Measurements from ENCODE around the gene TRIO.

TRIO gene

DNA sequence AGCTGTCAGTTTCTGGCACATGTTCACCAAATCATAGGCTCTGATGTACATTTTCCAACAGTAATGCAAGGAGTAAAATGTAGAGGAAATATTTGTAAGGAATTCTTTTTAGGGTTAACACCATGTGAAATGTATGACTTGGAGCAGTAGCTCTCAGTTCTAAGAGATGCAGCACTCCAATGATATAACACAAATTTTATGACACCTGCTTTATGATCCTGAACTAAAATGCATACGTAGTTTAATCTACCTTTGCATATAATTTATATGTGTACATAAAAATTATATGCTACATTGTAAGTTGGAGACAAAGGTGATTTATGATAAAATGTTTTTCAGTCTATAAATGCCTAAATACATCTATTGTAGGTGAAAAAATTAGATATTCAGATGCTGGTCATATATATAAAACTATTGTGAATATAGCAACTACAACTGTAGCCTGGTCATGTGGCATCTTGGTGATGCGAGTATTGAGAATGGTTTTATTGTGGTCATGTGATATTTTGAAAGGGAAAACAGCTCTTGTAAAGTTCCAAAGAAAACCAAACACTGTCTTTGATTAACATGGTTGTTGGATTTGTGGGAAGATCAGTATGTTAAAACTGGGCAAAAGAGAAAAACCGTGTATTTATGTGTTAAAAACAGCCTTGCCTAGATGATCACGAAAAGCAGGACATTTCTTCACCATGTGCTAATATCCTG lies 171.0 kb downstream of the TRIO start:
- in situ Hi-C loops (cut with HindIII; ENCODE audit: low pct_unique_long_range_greater_than_20kb, low sequenced_read_pairs): no loop called here
- DNase-seq (ENCODE audit: low read depth in 1 of 2, low spot score in 1 of 2): no peak
- TF ChIP-seq JUND (IDR thresholded peaks at IDR 0.05; ENCODE audit: low read depth): no peak

- DNase-seq (ENCODE audit: low read depth in 1 of 2, low spot score in 1 of 2): no peak
- in situ Hi-C loops (cut with HindIII; ENCODE audit: low pct_unique_long_range_greater_than_20kb, low sequenced_read_pairs): no loop called here
- no peak for TF ChIP-seq JUND (IDR thresholded peaks at IDR 0.05; ENCODE audit: low read depth)
These were observed 173.3 kb downstream of the TRIO start for GRCh38 chr5:14316471-14316870.

DNA sequence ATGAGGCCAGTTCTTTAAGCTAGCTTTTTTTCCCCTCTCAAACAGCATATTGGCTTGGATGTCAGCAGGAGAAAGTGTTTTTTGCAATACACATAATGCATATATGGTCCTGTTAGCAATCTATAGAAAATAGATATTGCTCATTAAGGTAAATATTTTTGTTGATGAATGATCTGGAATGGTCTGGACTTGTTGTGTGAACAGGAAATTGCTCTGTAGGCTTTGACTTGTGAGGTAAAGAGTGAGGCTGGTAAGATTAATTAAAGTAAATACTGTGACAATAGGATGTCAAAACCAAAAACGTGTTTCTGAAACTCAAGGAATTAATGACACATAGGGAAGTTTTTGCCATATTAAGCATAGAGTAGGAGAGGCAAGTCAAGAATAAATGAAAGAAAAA lies 176.0 kb downstream of the TRIO start:
- in situ Hi-C loops (cut with HindIII; ENCODE audit: low pct_unique_long_range_greater_than_20kb, low sequenced_read_pairs): no loop called here
- no peak for DNase-seq (ENCODE audit: low read depth in 1 of 2, low spot score in 1 of 2)
- TF ChIP-seq JUND (IDR thresholded peaks at IDR 0.05; ENCODE audit: low read depth): no peak

DNA sequence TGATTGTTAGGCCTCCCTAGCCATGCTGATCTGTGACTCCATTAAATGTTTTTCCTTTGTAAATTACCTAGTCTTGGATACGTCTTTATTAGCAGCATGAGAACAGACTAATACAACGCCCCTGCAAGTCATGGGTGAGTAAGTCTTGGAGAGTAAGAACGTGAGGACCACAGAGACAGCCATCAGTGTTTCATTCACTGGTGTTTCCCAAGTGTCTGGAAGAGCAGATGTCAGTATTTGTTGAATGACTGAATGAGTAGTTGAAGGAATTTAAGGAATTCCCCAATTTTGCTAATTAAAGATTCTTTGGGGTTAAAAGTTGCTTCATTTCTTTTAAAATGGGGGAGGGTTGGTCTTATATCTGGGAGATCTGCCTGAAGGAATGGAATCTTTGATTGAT lies 178.8 kb downstream of the TRIO start:
- TF ChIP-seq JUND (IDR thresholded peaks at IDR 0.05; ENCODE audit: low read depth): no peak
- no peak for DNase-seq (ENCODE audit: low read depth in 1 of 2, low spot score in 1 of 2)
- in situ Hi-C loops (cut with HindIII; ENCODE audit: low pct_unique_long_range_greater_than_20kb, low sequenced_read_pairs): no loop called here

DNA sequence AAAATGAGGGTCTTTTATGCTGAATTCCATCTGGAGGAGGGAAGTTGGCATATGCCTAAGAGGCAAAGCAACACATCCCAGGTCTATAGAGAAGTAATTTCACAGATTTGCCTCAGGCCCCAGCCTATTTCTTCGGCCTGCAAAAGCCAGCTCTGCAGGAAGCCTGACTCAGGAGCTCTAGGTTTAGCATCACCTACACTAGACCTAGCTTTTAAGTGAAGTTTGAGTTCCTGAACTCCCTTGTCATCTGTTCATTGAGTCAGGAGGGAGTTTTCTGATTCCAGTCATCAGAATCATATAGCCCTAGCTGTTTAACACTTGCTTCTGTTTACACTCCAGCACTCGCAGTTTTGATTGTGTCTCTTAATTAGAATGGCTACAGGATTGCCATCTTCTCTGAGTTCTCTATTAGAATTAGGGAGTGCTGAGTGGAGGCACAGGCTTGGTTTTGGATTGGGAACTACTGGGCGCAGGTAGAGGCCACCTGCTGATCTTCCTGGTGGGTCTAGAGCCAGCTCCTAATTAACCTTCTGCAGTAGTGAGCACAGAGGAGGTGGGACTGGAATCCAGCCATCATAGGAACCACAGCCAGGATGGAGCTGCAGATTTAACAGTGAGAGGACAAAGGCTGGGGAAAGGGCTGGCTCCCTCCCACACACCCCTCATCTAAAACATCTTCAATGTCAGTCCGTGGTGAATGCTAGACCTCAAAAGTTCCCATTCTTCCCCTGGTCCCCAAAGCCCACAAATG lies 179.5 kb downstream of the TRIO start:
- no peak for DNase-seq (ENCODE audit: low read depth in 1 of 2, low spot score in 1 of 2)
- in situ Hi-C loops (cut with HindIII; ENCODE audit: low pct_unique_long_range_greater_than_20kb, low sequenced_read_pairs): no loop called here
- TF ChIP-seq JUND (IDR thresholded peaks at IDR 0.05; ENCODE audit: low read depth): no peak

DNA sequence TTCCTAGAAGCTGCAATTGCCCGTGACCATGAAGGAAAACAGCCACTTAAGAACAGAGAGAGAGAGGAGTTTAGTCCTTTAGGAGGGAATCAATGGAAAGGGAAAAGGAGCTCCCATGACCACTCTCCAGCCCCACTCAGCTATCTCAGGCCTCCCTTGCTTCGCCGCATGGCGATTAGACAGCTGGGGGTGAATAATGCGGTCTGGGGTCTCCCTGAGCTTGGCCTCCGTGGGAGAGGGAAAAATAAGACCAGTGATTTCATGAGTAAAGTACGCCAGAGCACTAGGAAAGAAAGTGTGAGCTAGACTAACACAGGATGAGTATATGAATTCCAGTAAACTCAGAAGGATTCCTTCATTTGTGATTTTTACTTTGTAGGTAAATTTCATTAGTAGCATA lies 180.3 kb downstream of the TRIO start:
- in situ Hi-C loops (cut with HindIII; ENCODE audit: low pct_unique_long_range_greater_than_20kb, low sequenced_read_pairs): no loop called here
- no peak for DNase-seq (ENCODE audit: low read depth in 1 of 2, low spot score in 1 of 2)
- TF ChIP-seq JUND (IDR thresholded peaks at IDR 0.05; ENCODE audit: low read depth): no peak

GRCh38 chr5:14325369-14325768 lies 182.2 kb downstream of the TRIO start:
- in situ Hi-C loops (cut with HindIII; ENCODE audit: low pct_unique_long_range_greater_than_20kb, low sequenced_read_pairs): no loop called here
- TF ChIP-seq JUND (IDR thresholded peaks at IDR 0.05; ENCODE audit: low read depth): no peak
- no peak for DNase-seq (ENCODE audit: low read depth in 1 of 2, low spot score in 1 of 2)

GRCh38 chr5:14326035-14326903 lies 183.1 kb downstream of the TRIO start:
- TF ChIP-seq JUND (IDR thresholded peaks at IDR 0.05; ENCODE audit: low read depth): no peak
- in situ Hi-C loops (cut with HindIII; ENCODE audit: low pct_unique_long_range_greater_than_20kb, low sequenced_read_pairs): no loop called here
- peak in 1 of 2 experiments; percentile 4 for DNase-seq (ENCODE audit: low read depth in 1 of 2, low spot score in 1 of 2)

GRCh38 chr5:14327624-14328023 lies 184.5 kb downstream of the TRIO start:
- no peak for TF ChIP-seq JUND (IDR thresholded peaks at IDR 0.05; ENCODE audit: low read depth)

DNA sequence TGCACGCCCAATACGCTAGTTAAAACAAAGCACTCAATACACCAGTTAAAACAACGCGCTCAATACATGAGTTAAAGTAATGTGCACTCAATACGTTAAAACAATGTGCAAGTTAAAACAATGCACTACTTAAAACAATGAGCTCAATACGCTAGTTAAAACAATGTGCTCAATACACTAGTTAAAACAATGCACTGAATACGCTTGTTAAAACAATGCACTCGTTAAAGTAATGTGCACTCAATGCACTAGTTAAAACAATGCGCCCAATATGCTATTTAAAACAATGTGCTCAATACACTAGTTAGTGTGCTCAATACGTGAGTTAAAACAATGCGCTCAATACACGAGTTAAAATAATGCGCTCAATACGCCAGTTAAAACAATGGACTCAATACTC lies 185.0 kb downstream of the TRIO start:
- no peak for TF ChIP-seq JUND (IDR thresholded peaks at IDR 0.05; ENCODE audit: low read depth)
- no peak for DNase-seq (ENCODE audit: low read depth in 1 of 2, low spot score in 1 of 2)
- in situ Hi-C loops (cut with HindIII; ENCODE audit: low pct_unique_long_range_greater_than_20kb, low sequenced_read_pairs): no loop called here

More at GRCh38 chr5:14327624-14328023, 184.5 kb downstream of the TRIO start:
- DNase-seq (ENCODE audit: low read depth in 1 of 2, low spot score in 1 of 2): no peak
- in situ Hi-C loops (cut with HindIII; ENCODE audit: low pct_unique_long_range_greater_than_20kb, low sequenced_read_pairs): no loop called here

- TF ChIP-seq JUND (IDR thresholded peaks at IDR 0.05; ENCODE audit: low read depth): no peak
- no peak for DNase-seq (ENCODE audit: low read depth in 1 of 2, low spot score in 1 of 2)
- in situ Hi-C loops (cut with HindIII; ENCODE audit: low pct_unique_long_range_greater_than_20kb, low sequenced_read_pairs): no loop called here
These were observed 187.1 kb downstream of the TRIO start for GRCh38 chr5:14330291-14330690.

- in situ Hi-C loops (cut with HindIII; ENCODE audit: low pct_unique_long_range_greater_than_20kb, low sequenced_read_pairs): no loop called here
- TF ChIP-seq JUND (IDR thresholded peaks at IDR 0.05; ENCODE audit: low read depth): no peak
These were observed 187.7 kb downstream of the TRIO start for GRCh38 chr5:14330729-14331385.

More at GRCh38 chr5:14330729-14331385, 187.7 kb downstream of the TRIO start:
- DNase-seq (ENCODE audit: low read depth in 1 of 2, low spot score in 1 of 2): no peak

Measured in T47D (cell line).